ENCODE results near the gene DUSP2.

DNA sequence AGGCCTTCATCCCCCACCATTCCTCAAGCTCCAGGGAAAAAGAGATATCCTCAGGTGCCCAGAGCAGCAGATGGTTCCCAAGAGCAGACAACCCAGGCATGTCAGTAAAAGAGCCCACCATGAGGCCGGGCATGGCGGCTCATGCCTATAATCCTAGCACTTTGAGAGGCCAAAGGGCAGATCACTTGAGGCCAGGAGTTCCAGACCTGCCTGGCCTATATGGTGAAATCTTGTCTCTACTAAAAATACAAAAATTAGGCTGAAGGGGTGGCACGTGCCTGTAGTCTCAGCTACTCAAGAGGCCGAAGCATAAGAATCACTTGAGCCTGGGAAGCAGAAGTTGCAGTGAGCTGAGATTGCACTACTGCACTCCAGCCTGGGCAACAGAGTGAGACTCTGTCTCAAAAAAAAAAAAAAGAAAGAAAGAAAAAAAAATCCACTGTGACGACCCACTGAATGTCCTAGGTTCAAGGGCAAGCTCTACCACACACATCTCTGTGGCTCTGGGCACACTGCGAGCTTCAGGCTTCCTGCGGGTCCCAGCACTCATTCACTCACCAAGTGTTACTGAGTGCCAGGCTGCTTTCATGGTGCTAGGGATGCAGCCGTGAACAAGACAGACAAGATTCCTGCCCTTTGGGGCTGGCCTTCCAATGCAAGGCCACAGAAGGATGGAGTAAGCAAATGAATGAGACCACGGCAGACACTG lies 6.5 kb upstream of the DUSP2 start:
- TF ChIP-seq CTCF (IDR thresholded peaks at IDR 0.05) (no peak), POLR2A (IDR thresholded peaks at IDR 0.05) (no peak)

Measured in body of pancreas (tissue), 4 donors.